Sigmoid colon (tissue), 7 donors: ENCODE measurements around the gene PGRMC1. TPM values are rescaled to one million over a fixed set of nuclear protein-coding genes. Genes with fewer than 3 reads are reported as not detected.
A peak's percentile ranks its signal among the peaks of the same experiment; 100 is the strongest.
"Not testable (repeated sequence)": the region's sequence is repeated elsewhere in the genome, so short reads cannot be mapped to it uniquely, and the experiment has no call there.

Source experiments
- DNase-seq: peaks from one replicate; pipeline ENCODE4 v3.0.0-alpha.2; 2019
- H3K27ac ChIP-seq, 4 donors: fragments of 200-600 bp; sonication (generic); one replicate each; pipeline ENCODE4 v1.5.1; 2016 to 2019; ENCODE audit warnings: mild to moderate bottlenecking in 1 of 4
- H3K27me3 ChIP-seq, 3 donors: fragments of 200-600 bp; sonication (generic); one replicate each; pipeline ENCODE4 v1.5.1; 2019; ENCODE audit warnings: mild to moderate bottlenecking in 1 of 3
- H3K36me3 ChIP-seq, 4 donors: fragments of 200-600 bp; sonication (generic); one replicate each; pipeline ENCODE4 v1.5.1; 2016 to 2019
- H3K4me1 ChIP-seq, 4 donors: fragments of 200-600 bp; sonication (generic); one replicate each; pipeline ENCODE4 v1.5.1; 2017 to 2019
- H3K4me3 ChIP-seq, 4 donors: fragments of 200-600 bp; sonication (generic); one replicate each; pipeline ENCODE4 v1.5.1; 2017 to 2019; ENCODE audit warnings: mild to moderate bottlenecking in 2 of 4, moderate library complexity in 1 of 4
- H3K9me3 ChIP-seq, 4 donors: fragments of 200-600 bp in 3 of 4; sonication (generic) in 3 of 4; one replicate each; pipeline versions ENCODE4 v1.5.1 to v1.6.1; 2013 to 2019
- EP300 ChIP-seq, 4 donors: sonication (generic); formaldehyde crosslinking; IDR thresholded peaks; one replicate each; pipeline ENCODE4 v1.6.1; 2017; ENCODE audit warnings: antibody characterized with exemption in 4 of 4
- POLR2A ChIP-seq, 2 donors: fragments of 450-650 bp; IDR thresholded peaks; one replicate each; pipeline ENCODE4 v1.6.1; 2016; ENCODE audit warnings: antibody characterized with exemption in 2 of 2, mild to moderate bottlenecking in 2 of 2, moderate library complexity in 2 of 2
- POLR2AphosphoS5 ChIP-seq, 4 donors: sonication (generic); formaldehyde crosslinking; IDR thresholded peaks; one replicate each; pipeline ENCODE4 v1.6.1; 2017; ENCODE audit warnings: antibody characterized with exemption in 4 of 4
- WGBS, 2 donors: extraction: QIAGEN DNeasy Blood & Tissue Kit; methylation state at CpG; one replicate each; pipeline ENCODE4 v1.1.7; 2013; 5-methylcytosine and 5-hydroxymethylcytosine counted together
- intact Hi-C: fragments of 100-400 bp; cut with DNase I; formaldehyde crosslinking; loops from one replicate; pipeline ENCODE4 v1.15.1; 2023
- polyA plus RNA-seq, 3 donors: library from polyadenylated mRNA; stranded (reverse); fragments of 200-250 nt; gene quantifications; one replicate each; pipeline ENCODE4 v1.2.3, GENCODE V29; 2013
- total RNA-seq, 4 donors: library from RNA; depleted of rRNA; stranded (reverse); fragments of >200 nt; gene quantifications; one replicate each; pipeline ENCODE4 v1.1.0, GENCODE V29; 2016
- TF ChIP-seq, protein P1 (sequence below), 4 experiments: fragments of 450-650 bp in 3 of 4; fragments of 200-600 bp in 1 of 4; IDR thresholded peaks; one replicate each; pipeline ENCODE4 v1.5.1; 2016 to 2019; ENCODE audit warnings: antibody characterized with exemption in 4 of 4, mild to moderate bottlenecking in 3 of 4, moderate library complexity in 2 of 4
- donor health status: healthy with polysubstance abuse.
- donor health status: Bipolar disorder and iron deficiency.
- donor health status: healthy.

Gene PGRMC1
- total and polyA plus RNA-seq, 7 donors = 33.0 to 159 (median 104) TPM

DNA sequence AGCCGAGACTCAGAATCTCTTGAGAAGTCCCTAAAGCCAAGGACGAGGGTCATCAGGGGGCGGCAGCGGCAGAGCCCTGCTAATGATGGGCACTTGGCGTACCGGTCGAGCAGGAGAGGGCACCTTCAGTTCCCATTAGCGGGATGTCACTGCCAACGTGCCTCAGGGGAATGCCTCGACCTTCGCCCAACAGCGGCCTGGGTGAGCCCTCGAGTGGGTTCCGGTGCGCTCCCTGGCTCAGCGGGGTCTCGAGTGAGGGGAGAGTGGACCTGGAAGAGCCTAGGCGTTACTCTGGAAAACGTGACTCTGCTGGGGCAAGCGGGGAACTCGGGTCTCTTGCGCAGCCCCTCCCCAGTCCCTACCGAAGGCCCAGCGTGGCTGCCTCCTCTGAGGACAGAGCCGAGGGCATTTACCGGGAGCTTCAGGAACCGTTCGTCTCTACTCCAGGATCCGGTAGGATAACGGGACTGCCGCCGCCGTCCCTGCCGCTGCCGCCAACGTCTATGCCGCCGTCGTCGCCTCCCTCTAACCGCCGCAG is 36.9 kb downstream of the PGRMC1 start:
- H3K4me3 ChIP-seq = peak overlapping the region in 3 of 4 donors; percentile 12 to 27 (median 20)
- H3K27ac ChIP-seq = no peak overlapping the region
- no peaks in the 10 kb centered on the region for H3K9me3 ChIP-seq
- no peaks in the 10 kb centered on the region for H3K36me3 ChIP-seq
- TF ChIP-seq, protein P1, sequence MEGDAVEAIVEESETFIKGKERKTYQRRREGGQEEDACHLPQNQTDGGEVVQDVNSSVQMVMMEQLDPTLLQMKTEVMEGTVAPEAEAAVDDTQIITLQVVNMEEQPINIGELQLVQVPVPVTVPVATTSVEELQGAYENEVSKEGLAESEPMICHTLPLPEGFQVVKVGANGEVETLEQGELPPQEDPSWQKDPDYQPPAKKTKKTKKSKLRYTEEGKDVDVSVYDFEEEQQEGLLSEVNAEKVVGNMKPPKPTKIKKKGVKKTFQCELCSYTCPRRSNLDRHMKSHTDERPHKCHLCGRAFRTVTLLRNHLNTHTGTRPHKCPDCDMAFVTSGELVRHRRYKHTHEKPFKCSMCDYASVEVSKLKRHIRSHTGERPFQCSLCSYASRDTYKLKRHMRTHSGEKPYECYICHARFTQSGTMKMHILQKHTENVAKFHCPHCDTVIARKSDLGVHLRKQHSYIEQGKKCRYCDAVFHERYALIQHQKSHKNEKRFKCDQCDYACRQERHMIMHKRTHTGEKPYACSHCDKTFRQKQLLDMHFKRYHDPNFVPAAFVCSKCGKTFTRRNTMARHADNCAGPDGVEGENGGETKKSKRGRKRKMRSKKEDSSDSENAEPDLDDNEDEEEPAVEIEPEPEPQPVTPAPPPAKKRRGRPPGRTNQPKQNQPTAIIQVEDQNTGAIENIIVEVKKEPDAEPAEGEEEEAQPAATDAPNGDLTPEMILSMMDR (IDR thresholded peaks at IDR 0.05) = no peak
- TF ChIP-seq POLR2A (IDR thresholded peaks at IDR 0.05) = no peak
- TF ChIP-seq POLR2AphosphoS5 (IDR thresholded peaks at IDR 0.05) = no peak
- TF ChIP-seq EP300 (IDR thresholded peaks at IDR 0.05) = no peak
- peaks cover 0 to 33% (median 0%) of the 10 kb centered on the region in 3 donors for H3K27me3 ChIP-seq
- intact Hi-C loops = no loop called here
- H3K4me1 ChIP-seq = no peaks in the 10 kb centered on the region
- WGBS, 2 donors = 47 to 58% methylated on average over 42 of the region's 42 CpGs
- DNase-seq = peak; percentile 58

DNA sequence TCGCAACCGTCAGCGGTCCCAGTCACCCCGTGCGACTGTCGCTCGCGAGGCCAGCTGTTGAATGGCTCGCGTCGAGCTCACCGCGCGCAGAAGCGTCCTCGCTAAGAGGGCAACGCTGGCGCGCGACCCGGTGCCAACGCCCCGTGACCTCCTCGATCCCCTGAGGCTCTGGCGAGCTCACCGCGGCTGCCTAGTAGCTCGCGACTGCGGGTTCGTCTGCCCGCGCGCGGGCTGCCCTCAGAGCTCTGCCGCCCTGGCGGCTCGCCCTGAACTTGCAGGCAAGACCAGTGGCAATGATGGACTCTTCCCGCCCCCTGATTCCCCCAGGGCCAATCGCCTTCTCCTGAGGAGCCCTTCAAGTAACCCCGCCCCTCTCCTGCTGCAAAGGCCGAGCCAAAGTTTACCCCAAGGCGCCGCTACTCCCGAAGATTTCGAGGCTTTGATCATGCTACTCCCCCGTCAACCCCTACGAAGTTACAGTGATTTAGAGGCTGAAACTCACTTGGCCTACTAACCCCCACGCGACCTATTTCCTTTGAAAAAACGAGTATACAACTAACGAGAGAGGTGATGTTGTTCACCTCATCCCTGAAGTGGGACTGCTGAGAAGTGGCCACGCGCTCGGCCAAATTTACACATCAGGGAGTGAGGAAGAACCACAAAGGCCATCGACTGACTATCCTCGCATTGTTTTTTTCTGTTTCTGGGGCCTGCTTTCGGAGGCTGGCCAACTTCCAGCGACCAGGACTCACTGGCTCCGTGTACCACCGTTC is 37.5 kb downstream of the PGRMC1 start:
- H3K4me3 ChIP-seq = peak overlapping the region in 3 of 4 donors; percentile 12 to 27 (median 20)
- no peaks in the 10 kb centered on the region for H3K9me3 ChIP-seq
- intact Hi-C loops = no loop called here
- DNase-seq = peak; percentile 70
- H3K36me3 ChIP-seq = no peaks in the 10 kb centered on the region
- 6 to 12% methylated on average over 61 of the region's 61 CpGs for WGBS, 2 donors
- peaks cover 0 to 33% (median 0%) of the 10 kb centered on the region in 3 donors for H3K27me3 ChIP-seq
- no peak overlapping the region for H3K27ac ChIP-seq
- no peaks in the 10 kb centered on the region for H3K4me1 ChIP-seq
- TF ChIP-seq POLR2AphosphoS5 (IDR thresholded peaks at IDR 0.05) (no peak), EP300 (IDR thresholded peaks at IDR 0.05) (no peak), POLR2A (IDR thresholded peaks at IDR 0.05) (no peak)
- TF ChIP-seq, protein P1 (IDR thresholded peaks at IDR 0.05) = no peak

DNA sequence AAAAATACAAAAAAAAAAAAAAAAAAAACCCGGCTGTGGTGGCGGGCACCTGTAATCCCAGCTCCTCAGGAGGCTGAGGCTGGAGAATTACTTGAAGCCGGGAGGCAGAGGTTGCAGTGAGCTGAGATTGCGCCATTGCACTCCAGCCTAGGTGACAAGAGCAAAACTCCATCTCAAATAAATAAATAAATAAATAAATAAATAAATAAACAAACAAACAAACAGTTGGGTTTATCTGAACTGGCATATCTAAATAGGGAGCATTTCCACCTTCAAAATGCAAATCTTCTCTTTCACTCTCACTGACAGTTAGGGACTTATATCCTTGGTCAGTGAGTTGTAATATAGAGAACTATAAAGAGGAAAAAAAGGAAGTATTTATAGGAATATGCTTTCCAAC is 46.3 kb downstream of the PGRMC1 start:
- WGBS, 2 donors = 95 to 99% methylated on average over 4 of the region's 4 CpGs
- H3K9me3 ChIP-seq, H3K27ac ChIP-seq, H3K27me3 ChIP-seq, DNase-seq, intact Hi-C loops, H3K36me3 ChIP-seq, H3K4me3 ChIP-seq, H3K4me1 ChIP-seq: not testable (repeated sequence)

DNA sequence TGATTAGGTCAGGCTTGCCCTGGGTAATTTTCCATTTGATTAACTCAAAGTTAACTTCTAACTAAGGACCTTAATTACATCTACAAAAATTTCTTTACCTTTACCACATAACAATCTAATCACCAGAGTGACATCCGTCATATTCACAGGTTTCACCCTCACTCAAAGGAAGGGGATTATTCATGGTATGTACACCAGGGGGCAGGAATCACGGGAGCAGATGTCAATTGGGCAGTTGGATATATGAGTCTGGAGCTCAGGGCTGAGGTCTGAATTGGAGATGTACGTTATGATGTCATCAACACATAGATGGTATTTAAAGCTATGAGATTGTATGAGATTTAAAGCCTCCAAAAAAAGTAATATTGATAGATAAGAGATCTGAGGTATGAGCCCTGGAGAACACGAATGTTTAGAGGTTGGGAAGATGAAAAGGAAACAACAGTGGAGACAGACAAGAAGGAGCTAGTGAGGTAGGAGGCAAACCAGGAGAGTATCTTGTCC is 52.9 kb downstream of the PGRMC1 start:
- Histone ChIP-seq H3K4me1 (no peaks in the 10 kb centered on the region), H3K27ac (no peak overlapping the region), H3K36me3 (no peaks in the 10 kb centered on the region), H3K9me3 (no peaks in the 10 kb centered on the region), H3K27me3 (no peaks in the 10 kb centered on the region), H3K4me3 (no peak overlapping the region)
- whole genome bisulfite sequencing, 2 donors = 70 to 77% methylated on average over 4 of the region's 4 CpGs
- no peak for TF ChIP-seq EP300 (IDR thresholded peaks at IDR 0.05)
- TF ChIP-seq POLR2A (IDR thresholded peaks at IDR 0.05) = no peak
- TF ChIP-seq, protein P1 (IDR thresholded peaks at IDR 0.05) = no peak
- TF ChIP-seq POLR2AphosphoS5 (IDR thresholded peaks at IDR 0.05) = no peak
- DNase-seq = no peak
- intact Hi-C loops = no loop called here

DNA sequence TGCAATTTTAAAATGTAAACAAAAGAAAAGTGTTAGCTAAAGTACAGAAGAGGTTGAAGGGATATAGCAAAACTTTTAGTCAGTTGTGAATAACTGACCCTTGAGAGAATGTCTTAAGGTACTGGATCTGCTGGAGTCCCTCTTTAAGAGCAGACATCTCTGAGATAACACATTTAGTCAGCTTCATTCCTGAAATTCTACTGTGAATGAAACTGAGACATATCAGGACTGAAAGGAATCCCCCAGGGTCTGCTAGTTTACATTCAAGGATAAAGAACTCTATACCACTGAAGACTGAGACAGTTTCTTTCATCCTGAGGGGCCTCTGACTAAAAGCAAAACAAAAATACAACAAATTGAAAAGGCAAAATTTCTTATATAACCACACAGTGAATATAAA is 54.4 kb downstream of the PGRMC1 start:
- Histone ChIP-seq H3K9me3 (no peaks in the 10 kb centered on the region), H3K4me3 (no peak overlapping the region), H3K27ac (no peak overlapping the region), H3K4me1 (no peaks in the 10 kb centered on the region), H3K36me3 (no peaks in the 10 kb centered on the region), H3K27me3 (no peaks in the 10 kb centered on the region)
- TF ChIP-seq POLR2AphosphoS5 (IDR thresholded peaks at IDR 0.05) (no peak), EP300 (IDR thresholded peaks at IDR 0.05) (no peak), POLR2A (IDR thresholded peaks at IDR 0.05) (no peak)
- TF ChIP-seq, protein P1 (IDR thresholded peaks at IDR 0.05) = no peak
- DNase-seq = no peak
- intact Hi-C loops = no loop called here

DNA sequence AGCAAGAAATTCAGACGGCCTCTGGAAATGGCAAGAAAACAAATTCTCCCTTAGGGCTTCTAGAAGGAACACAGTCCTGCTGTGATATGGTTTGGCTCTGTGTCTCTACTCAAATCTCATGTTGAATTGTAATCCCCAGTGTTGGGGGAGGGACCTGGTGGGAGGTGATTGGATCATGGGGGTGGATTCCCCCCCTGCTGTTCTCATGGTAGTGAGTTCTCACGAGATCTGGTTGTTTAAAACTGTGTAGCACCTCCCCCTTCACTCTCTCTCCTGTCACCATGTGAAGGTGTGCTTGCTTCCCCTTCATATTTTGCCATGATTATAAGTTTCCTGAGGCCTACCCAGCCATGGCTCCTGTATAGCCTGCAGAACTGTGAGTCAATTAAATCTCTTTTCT is 55.2 kb downstream of the PGRMC1 start:
- H3K27me3 ChIP-seq, DNase-seq, H3K27ac ChIP-seq, H3K4me1 ChIP-seq, H3K36me3 ChIP-seq, intact Hi-C loops, H3K9me3 ChIP-seq, H3K4me3 ChIP-seq: not testable (repeated sequence)
- WGBS, 2 donors = 62 to 68% methylated on average over 2 of the region's 2 CpGs
